AG04449 (cell line): ENCODE measurements around the gene ZNF471.
A peak's percentile ranks its signal among the peaks of the same experiment; 100 is the strongest.

Source experiments
- CTCF ChIA-PET: fragments of 350-600 bp; formaldehyde crosslinking; extraction: SDS; loops from one replicate; lab custom pipeline; 2021; ENCODE audit warnings: antibody characterized with exemption; lab: Yijun Ruan, JAX
- POLR2A ChIA-PET: fragments of 400-600, 350-600 bp; formaldehyde crosslinking; extraction: SDS; loops from one replicate; lab custom pipeline; 2020; ENCODE audit warnings: antibody characterized with exemption, inconsistent platforms; lab: Yijun Ruan, JAX
- DNase-seq: peaks from one replicate; pipeline ENCODE4 v3.0.0-alpha.2; 2010; ENCODE audit warnings: low read depth, low spot score
- H3K4me3 ChIP-seq: 2 replicates; pipeline ENCODE4 v1.5.1; 2011; ENCODE audit warnings: low read depth, mild to moderate bottlenecking, control low read depth, low read length
- TF ChIP-seq, protein P1 (sequence below): IDR thresholded peaks from one replicate; pipeline ENCODE4 v1.5.1; 2011; ENCODE audit warnings: mild to moderate bottlenecking, moderate library complexity, low read length, control low read depth, inconsistent platforms; ENCODE audit not compliant: insufficient read depth; ENCODE audit errors: missing control alignments

The ZNF471 gene

DNA sequence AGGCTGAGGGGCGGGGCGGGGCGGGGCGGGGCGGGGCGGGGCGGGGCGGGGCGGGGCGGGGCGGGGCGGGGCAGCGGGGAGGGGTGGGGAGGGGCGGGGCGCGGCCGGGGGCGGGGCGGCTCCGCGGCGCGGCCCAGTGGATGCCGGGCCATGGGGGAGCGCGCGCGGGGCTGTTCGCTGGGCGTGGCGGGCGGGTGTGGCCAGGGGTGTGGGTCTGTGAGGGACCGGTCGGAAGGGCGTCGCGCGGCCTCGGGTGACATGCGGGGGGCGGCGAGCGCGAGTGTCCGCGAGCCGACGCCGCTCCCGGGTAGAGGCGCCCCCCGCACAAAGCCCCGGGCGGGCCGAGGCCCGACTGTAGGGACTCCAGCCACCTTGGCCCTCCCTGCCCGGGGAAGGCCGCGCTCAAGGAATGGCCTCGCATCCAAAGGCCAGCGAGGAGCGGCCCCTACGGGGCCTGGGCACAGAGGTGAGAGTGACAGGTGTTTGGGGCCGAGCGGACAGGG lies 31.2 kb downstream of the ZNF471 start, which contains the start of gene ZFP28:
ZFP28 (plus strand) TSS at position 188 of the 503 bp plus-strand sequence; CDS start at position 259, 71 bp downstream.
- H3K4me3 ChIP-seq = peak within 1 kb of the TSS; percentile 88
- DNase-seq = no peak
- TF ChIP-seq, protein P1, sequence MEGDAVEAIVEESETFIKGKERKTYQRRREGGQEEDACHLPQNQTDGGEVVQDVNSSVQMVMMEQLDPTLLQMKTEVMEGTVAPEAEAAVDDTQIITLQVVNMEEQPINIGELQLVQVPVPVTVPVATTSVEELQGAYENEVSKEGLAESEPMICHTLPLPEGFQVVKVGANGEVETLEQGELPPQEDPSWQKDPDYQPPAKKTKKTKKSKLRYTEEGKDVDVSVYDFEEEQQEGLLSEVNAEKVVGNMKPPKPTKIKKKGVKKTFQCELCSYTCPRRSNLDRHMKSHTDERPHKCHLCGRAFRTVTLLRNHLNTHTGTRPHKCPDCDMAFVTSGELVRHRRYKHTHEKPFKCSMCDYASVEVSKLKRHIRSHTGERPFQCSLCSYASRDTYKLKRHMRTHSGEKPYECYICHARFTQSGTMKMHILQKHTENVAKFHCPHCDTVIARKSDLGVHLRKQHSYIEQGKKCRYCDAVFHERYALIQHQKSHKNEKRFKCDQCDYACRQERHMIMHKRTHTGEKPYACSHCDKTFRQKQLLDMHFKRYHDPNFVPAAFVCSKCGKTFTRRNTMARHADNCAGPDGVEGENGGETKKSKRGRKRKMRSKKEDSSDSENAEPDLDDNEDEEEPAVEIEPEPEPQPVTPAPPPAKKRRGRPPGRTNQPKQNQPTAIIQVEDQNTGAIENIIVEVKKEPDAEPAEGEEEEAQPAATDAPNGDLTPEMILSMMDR = no peak
- ChIA-PET CTCF (interaction anchor here (0.7 kb wide), 1 partner anchor 10 kb away, joined by 3 read pairs; no protein-coding TSS in a partner anchor), POLR2A (no interaction called here)

DNA sequence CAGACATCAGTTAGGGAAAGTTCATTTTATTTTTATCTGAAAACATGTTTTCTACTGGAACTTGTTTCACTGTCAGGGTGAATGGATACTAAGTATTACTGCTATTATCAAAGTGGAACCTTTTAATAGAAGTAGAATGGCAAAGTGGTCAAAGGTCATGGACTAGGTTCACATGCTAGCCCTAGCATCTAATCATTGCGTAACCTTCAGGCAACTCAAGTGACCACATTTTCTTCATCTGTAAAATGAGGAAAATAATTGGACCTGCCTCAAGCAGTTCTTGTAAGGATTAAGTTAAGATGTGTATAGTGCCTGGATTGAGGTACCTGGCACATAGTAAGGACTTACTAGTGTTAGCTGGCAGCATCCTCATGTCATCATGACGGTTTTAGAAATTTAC lies 36.1 kb downstream of the ZNF471 start:
- no peak overlapping the region for H3K4me3 ChIP-seq
- TF ChIP-seq, protein P1 = no peak
- POLR2A ChIA-PET = no interaction called here
- no peak for DNase-seq
- CTCF ChIA-PET = no interaction called here

DNA sequence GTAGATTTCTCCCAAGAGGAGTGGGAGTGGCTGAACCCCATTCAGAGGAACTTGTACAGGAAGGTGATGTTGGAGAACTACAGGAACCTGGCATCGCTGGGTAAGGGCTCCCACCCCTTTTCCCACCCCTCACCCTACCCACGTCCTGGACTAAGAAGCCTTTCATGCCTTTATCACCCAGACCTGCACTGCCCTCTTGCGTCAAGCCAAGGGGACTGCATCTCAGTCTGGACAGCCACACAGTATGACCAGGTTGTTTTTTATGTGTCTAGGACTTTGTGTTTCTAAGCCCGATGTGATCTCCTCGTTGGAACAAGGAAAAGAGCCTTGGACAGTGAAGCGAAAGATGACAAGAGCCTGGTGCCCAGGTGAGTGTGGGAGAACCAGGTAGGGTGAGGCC lies 39.9 kb downstream of the ZNF471 start:
- ChIA-PET CTCF (no interaction called here), POLR2A (no interaction called here)
- no peak overlapping the region for H3K4me3 ChIP-seq
- TF ChIP-seq, protein P1 = no peak
- DNase-seq = no peak

DNA sequence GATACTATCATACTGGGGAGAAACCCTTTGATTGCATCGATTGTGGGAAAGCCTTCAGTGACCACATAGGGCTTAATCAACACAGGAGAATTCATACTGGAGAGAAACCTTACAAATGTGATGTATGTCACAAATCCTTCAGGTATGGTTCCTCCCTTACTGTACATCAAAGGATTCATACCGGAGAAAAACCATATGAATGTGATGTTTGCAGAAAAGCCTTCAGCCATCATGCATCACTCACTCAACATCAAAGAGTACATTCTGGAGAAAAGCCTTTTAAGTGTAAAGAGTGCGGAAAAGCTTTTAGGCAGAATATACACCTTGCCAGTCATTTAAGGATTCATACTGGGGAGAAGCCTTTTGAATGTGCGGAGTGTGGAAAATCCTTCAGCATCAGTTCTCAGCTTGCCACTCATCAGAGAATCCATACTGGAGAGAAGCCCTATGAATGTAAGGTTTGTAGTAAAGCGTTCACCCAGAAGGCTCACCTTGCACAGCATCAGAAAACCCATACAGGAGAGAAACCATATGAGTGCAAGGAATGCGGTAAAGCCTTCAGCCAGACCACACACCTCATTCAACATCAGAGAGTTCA lies 46.7 kb downstream of the ZNF471 start:
- no peak for DNase-seq
- CTCF ChIA-PET = no interaction called here
- no peak overlapping the region for H3K4me3 ChIP-seq
- POLR2A ChIA-PET = no interaction called here
- TF ChIP-seq, protein P1 = no peak

DNA sequence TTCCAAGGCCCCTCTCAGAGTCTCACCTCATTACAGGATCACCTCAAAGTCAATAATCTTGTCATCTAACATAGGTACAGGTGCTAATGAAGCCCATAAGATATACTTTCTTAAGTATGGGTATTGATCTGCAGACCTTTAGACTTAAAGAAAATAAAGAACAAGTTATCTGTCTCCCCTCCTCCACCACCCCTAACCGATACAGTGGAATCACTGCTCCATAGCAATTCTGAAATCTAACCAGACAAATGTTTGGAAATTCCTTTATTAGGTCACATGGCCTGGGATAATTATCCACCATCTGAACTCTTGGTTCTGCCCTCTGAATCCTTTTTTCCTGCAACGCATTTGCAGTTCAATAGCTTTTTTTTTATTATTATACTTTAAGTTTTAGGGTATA lies 55.1 kb downstream of the ZNF471 start:
- no peak overlapping the region for H3K4me3 ChIP-seq
- TF ChIP-seq, protein P1 = no peak
- CTCF ChIA-PET = no interaction called here
- POLR2A ChIA-PET = no interaction called here
- no peak for DNase-seq

DNA sequence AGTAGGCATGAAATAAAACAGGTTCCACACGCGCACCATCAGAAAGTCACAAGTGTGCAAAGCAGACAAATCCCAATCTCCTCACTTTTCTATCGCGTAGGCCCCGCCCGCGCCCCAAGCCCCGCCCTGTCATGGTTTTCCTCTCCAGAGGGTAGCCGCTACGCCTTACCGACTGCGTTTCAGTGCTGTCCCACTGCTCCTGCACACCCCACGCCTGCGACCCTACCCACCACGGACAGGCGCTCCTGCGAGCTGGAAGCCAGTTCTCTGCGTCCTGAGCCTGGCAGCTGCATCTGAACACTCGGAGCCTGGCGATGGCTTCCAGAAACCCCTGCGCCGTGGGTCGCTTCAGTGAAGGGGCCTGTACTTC lies 59.2 kb downstream of the ZNF471 start:
- TF ChIP-seq, protein P1 = no peak
- DNase-seq = no peak
- CTCF ChIA-PET = no interaction called here
- POLR2A ChIA-PET = no interaction called here
- H3K4me3 ChIP-seq = peak overlapping the region; percentile 97
